SIG-M5 treated with dmso at 0.1 percent for 504 hours (cell line): ENCODE measurements around the gene STARD10.

Experiments
- DNase-seq: peaks from one replicate; lab custom pipeline; 2025; ENCODE audit not compliant: unreplicated experiment; lab: John Stamatoyannopoulos, UW

The STARD10 gene

DNA sequence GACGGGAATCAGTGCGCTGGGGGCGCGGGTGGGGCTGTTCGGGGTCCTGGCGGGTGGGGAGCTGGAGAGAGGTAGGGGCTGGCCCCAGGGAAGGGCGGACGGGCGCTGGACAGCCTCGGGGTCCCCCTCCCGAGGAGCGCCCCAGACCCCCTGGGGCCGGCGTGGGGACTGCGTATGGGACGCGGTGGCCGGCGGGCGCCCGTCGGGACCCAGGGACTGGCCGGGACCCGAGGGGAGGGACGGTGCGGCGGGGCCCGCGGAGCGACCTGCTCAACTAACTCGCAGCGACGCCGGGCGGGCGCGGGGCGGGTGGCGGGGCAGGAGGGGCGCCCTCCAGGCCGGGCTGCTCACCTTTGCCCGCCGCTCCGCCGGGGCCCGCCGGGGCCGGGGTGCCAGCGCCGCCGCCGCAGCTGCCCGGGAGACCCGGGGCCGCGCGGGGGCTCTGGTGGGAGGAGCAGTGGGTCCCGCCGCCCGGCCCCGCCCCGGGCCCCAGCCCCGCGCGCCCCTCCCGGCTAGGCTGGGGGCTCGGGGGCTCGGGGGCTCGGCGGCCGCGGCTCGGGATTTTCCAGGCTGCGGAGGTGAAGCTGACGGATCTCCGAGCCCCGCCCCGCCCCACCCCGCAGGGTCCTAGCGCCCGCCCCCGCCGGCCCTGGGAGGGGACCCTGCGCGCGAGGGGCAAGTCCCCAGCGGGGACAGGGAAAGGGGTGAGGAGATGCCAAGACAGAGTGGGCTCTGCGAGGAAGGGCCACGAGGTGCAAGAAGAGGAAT is 12.3 kb downstream of the STARD10 start:
- DNase-seq, result no peak

- DNase-seq, result peak; percentile 21
Observed at GRCh38 chr11:72781063-72781312, 12.9 kb downstream of the STARD10 start.

DNA sequence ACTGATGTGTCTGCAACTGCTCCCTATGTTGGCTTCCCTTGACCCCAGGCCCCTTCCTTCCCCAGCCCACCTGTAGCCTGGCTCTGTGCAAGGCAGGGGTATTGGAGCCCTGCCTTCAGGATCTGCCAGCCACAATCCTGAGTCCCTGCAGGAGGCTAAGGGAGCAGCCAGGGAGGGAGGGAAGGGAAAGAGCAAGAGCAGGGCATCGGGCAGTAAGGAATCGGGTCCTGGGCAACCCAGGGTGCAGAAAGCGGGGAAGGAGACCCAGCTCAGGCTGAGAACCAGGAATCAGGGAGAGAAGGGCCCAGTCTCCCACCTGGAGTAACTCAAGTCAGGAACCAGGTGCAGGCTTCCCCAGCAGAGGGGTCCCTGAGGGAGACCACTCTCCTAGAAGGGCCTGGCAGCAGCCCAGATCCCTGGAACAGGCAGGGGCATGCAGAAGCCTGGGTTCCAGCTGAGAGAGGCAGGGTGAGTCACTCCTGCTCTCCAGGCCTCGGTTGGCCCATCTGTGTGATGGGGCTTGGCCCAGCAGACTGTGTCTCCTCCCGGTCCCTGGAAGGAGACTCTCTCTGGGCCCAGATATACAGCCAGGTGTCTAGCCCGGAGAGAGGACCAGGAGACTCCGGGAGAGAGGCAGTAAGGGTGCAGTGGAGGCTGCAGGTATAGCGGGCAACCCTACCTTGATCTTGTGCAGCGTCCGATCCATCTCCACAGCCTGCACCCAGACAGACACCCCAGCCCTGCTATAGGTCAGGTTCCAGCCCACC is 13.4 kb downstream of the STARD10 start:
- no peak for DNase-seq

- DNase-seq, result no peak
Observed at GRCh38 chr11:72779495-72780128, 14.2 kb downstream of the STARD10 start.

GRCh38 chr11:72778535-72779494 is 15.0 kb downstream of the STARD10 start:
- DNase-seq, result no peak

- no peak for DNase-seq
Observed at GRCh38 chr11:72777755-72778278, 16.0 kb downstream of the STARD10 start.

- no peak for DNase-seq
Observed at GRCh38 chr11:72776844-72777754, 16.7 kb downstream of the STARD10 start.

DNA sequence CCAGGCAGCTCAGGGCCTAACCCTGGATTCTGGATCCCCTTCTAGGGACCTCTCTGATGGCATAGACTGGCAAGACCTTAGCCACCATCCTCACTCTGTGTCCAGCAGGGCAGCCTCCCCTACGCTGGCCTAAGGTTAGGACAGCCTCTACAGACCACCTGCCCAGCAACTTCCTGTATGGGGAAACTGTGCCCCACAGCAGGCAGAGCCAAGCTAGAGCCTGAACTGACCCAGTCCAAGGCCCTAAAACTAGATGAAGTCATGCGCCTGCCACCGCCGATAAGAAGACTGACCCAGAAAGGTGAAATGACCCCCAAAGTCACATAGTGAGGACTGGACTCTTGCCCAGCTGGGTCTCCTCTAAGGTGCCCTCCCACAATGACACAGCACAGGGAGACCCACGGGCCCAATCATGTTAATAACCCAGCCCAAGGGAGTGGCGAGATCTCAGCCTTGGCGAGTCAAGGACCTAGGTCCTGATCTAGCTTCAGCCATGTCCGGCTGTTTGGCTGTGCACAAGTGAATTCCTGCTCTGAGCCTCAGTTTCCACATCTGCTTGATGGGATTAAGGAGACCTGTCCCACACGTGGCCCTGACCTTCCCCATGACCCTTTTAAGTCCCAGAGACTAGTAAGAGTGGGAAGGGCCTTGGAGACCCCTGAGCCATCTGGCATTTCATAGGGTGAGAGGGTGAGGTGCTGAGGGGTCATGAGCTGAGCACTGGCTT is 17.6 kb downstream of the STARD10 start:
- DNase-seq, result no peak

- DNase-seq, result no peak
Observed at GRCh38 chr11:72775288-72776110, 18.3 kb downstream of the STARD10 start.

DNA sequence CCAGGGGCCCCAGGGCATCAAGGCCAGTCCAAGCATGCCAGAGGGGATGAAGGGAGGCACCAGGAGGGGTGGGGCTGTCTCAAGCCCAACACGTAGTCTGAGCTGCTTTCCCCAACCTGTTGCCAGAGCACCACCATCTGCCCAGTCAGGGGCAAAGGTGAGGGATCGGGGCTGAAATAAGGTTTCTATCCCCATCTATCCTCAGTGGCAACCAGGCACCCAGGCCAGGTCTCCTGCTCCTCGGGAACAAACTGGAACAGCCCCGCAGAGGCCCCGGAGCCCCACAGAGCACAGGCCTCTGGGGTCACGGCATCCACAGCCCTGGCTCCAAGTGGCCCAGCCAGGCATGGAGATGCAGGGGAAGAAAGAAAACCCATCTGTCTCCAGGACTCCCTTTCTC is 19.3 kb downstream of the STARD10 start:
- DNase-seq, result no peak

DNA sequence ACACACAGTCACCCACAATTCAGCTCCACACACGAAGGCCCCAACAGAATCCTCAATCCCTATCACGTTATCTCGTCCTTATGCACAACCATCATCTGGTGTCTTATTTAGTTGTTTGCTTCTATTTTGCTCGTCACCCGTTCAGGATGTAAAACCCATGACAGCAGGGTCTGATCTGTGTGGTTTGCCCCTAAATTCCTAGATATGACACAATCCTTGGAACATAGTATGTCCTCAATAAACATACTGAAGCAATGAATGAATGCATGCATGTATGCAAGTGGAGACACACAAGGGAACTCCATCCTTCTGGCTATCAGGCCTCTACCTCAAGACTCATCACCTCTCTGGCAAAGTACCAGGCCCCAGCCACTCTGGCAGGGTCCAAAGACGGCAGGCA is 20.2 kb downstream of the STARD10 start:
- no peak for DNase-seq

DNA sequence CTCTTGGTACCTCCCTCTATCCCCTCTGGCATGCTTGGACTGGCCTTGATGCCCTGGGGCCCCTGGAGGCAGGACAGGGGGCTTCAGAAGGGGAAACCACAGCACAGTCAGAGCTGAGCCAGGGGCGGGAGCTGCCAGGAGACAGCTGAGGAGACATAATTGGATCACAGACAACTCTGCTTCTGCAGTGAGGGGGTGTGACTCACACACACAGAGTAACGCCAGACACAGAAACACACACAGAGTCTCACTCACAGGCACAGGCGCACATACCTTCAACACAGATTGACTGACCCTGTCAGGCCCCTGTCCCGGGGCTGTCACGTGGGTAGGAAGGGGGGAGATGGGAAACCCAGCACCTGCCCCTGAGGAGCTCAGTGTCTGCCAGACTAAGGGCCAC is 20.6 kb downstream of the STARD10 start:
- DNase-seq, result no peak

- no peak for DNase-seq
Observed at GRCh38 chr11:72772059-72772458, 21.8 kb downstream of the STARD10 start.

DNA sequence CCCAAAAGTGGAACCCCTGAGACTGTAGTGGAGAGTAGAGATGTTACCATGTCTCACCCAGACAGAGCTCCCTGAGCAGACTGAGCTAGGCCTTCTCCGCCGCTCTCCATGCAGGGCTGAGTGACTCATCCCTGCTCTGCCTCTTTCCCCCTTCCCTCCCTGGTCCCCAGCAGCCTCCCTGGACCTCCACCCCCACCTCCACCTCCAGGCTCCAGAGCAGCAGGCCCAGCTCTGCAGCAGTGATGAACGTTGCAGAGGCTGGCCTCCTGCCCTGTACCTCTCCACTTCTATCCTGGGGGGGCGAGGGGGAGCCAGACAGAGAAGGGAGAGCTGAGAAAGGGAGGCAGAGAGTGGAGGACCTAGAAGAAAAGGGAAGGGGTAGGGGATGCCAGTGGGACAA is 22.3 kb downstream of the STARD10 start:
- DNase-seq, result no peak

GRCh38 chr11:72770799-72771198 is 23.0 kb downstream of the STARD10 start:
- no peak for DNase-seq

GRCh38 chr11:72769680-72770079 is 24.2 kb downstream of the STARD10 start:
- no peak for DNase-seq

DNA sequence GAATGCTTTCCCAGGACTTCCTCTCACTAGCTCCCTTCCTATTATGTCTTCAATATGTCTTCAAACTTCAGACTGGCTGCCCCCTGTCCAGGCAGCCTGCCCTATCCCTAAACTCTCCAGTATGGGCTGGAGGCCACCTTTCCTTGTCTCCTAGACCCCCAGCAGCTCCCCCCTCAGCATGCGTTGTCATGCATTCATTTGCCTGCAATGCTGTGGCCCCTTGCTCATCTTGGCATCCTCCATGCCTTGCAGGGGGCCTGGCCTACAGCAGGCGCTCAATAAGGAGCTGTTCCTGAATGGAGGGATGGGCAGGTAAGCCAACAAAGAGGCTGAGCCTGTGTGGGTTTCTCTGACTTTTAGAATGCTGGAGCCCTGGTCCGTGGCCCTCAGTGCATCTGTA is 25.3 kb downstream of the STARD10 start:
- DNase-seq, result no peak
